PC-3 (cell line): ENCODE results near the gene SDK2.

ENCODE experiments used
- EZH2 ChIP-seq: fragments of 300-600 bp; sonication (generic); IDR thresholded peaks from one replicate; pipeline ENCODE4 v1.6.1; 2017; ENCODE audit warnings: antibody characterized with exemption, mild to moderate bottlenecking, low read length; ENCODE audit not compliant: unreplicated experiment
- EZH2phosphoT487 ChIP-seq: fragments of 300-600 bp; sonication (generic); IDR thresholded peaks from 2 replicates; pipeline ENCODE4 v1.6.1; 2018; ENCODE audit warnings: mild to moderate bottlenecking, antibody characterized with exemption, low read length, borderline replicate concordance
- TF ChIP-seq, protein P1 (sequence below): fragments of 300-600 bp; sonication (generic); conservative IDR thresholded peaks from 2 replicates; pipeline ENCODE4 v1.5.1; 2017; ENCODE audit warnings: antibody characterized with exemption, low read depth, mild to moderate bottlenecking, low read length

DNA sequence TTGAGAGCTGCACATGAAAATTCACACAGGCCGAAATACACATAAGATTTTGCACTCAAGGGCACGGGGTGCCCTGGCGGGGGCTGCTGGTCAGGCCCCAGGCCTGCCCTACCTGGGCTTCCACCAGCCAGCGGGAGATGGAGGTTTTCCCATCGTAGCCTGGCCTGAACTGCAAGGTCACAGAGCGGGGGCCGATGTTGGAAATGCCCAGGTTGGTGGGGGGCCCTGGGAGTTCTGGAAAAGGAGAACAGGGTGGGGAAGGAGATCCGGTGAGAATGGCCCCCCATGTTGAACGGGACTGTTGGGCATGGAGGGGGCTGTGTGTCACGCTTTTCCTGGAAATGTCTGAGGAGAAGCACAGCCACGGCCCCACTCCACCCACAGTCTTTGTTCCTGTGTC is 245.2 kb downstream of the SDK2 start:
- TF ChIP-seq, protein P1, sequence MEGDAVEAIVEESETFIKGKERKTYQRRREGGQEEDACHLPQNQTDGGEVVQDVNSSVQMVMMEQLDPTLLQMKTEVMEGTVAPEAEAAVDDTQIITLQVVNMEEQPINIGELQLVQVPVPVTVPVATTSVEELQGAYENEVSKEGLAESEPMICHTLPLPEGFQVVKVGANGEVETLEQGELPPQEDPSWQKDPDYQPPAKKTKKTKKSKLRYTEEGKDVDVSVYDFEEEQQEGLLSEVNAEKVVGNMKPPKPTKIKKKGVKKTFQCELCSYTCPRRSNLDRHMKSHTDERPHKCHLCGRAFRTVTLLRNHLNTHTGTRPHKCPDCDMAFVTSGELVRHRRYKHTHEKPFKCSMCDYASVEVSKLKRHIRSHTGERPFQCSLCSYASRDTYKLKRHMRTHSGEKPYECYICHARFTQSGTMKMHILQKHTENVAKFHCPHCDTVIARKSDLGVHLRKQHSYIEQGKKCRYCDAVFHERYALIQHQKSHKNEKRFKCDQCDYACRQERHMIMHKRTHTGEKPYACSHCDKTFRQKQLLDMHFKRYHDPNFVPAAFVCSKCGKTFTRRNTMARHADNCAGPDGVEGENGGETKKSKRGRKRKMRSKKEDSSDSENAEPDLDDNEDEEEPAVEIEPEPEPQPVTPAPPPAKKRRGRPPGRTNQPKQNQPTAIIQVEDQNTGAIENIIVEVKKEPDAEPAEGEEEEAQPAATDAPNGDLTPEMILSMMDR, result no peak
- TF ChIP-seq EZH2 (no peak), EZH2phosphoT487 (no peak)
